Stimulated activated CD4-positive, alpha-beta T cell treated with anti-CD3 and anti-CD28 coated beads, Interleukin-4, amount 100 ng/mL, for 48 hours (primary cell): ENCODE results near the gene ARV1.

Experiments used
- DNase-seq, 2 donors: peaks; one replicate each; pipeline ENCODE4 v3.0.0-alpha.2; 2020; ENCODE audit warnings: low read depth in 2 of 2

Gene ARV1

GRCh38 chr1:230978491-230979388 lies at the start of gene ARV1, which contains the start of gene TTC13:
ARV1 (plus strand) TSS chr1:230979094; CDS start chr1:230979106, 12 bp downstream.
TTC13 (minus strand) TSS chr1:230978861; CDS start chr1:230978830, 31 bp downstream.
- peak; percentile 94 to 97 for DNase-seq

GRCh38 chr1:230930986-230931385 lies 47.9 kb upstream of the ARV1 start:
- DNase-seq = no peak

- no peak for DNase-seq
These were observed 43.0 kb upstream of the ARV1 start for GRCh38 chr1:230935852-230936251.

- no peak for DNase-seq
These were observed 42.4 kb upstream of the ARV1 start for GRCh38 chr1:230936475-230936874.

- DNase-seq = no peak
These were observed 41.5 kb upstream of the ARV1 start for GRCh38 chr1:230937371-230937770.

- DNase-seq = no peak
These were observed 39.9 kb upstream of the ARV1 start for GRCh38 chr1:230938924-230939368.

- no peak for DNase-seq
These were observed 38.9 kb upstream of the ARV1 start for GRCh38 chr1:230939806-230940489.

- no peak for DNase-seq
These were observed 38.0 kb upstream of the ARV1 start for GRCh38 chr1:230940848-230941247.

- DNase-seq = no peak
These were observed 35.8 kb upstream of the ARV1 start for GRCh38 chr1:230943048-230943593.

- DNase-seq = no peak
These were observed 30.6 kb upstream of the ARV1 start for GRCh38 chr1:230948301-230948700.

- no peak for DNase-seq
These were observed 30.0 kb upstream of the ARV1 start for GRCh38 chr1:230948903-230949302.

GRCh38 chr1:230950404-230950803 lies 28.5 kb upstream of the ARV1 start:
- DNase-seq = no peak

GRCh38 chr1:230957580-230957989 lies 21.3 kb upstream of the ARV1 start:
- DNase-seq = no peak

GRCh38 chr1:230958370-230958769 lies 20.5 kb upstream of the ARV1 start:
- DNase-seq = no peak

GRCh38 chr1:230964896-230965295 lies 14.0 kb upstream of the ARV1 start:
- no peak for DNase-seq

GRCh38 chr1:230965535-230965934 lies 13.4 kb upstream of the ARV1 start:
- no peak for DNase-seq

- no peak for DNase-seq
These were observed 12.5 kb upstream of the ARV1 start for GRCh38 chr1:230966358-230966873.

GRCh38 chr1:230970432-230970831 lies 8.5 kb upstream of the ARV1 start:
- no peak for DNase-seq

- no peak for DNase-seq
These were observed 7.1 kb upstream of the ARV1 start for GRCh38 chr1:230971771-230972170.

- DNase-seq = peak; percentile 28 to 29
These were observed 6.0 kb upstream of the ARV1 start for GRCh38 chr1:230972855-230973271.

- DNase-seq = no peak
These were observed 3.3 kb upstream of the ARV1 start for GRCh38 chr1:230975636-230976035.

- DNase-seq = no peak
These were observed 2.5 kb upstream of the ARV1 start for GRCh38 chr1:230976360-230976759.
